Muscle layer of duodenum (tissue), 2 donors: Measurements from ENCODE around the gene LDLRAP1.

Source experiments
- H3K27ac ChIP-seq: one replicate; pipeline ENCODE4 v1.7.0; 2013; ENCODE audit warnings: mild to moderate bottlenecking, low read length
- H3K27me3 ChIP-seq: one replicate; pipeline ENCODE4 v1.7.0; 2013; ENCODE audit warnings: low read depth, mild to moderate bottlenecking, control low read depth, low read length
- H3K36me3 ChIP-seq, 2 donors: one replicate each; pipeline ENCODE4 v1.7.0; 2013; ENCODE audit warnings: low read length in 2 of 2, control low read depth in 1 of 2, mild to moderate bottlenecking in 1 of 2; ENCODE audit not compliant: insufficient read depth in 2 of 2, control insufficient read depth in 1 of 2
- H3K4me1 ChIP-seq, 2 donors: one replicate each; pipeline ENCODE4 v1.7.0; 2013; ENCODE audit warnings: low read length in 2 of 2, mild to moderate bottlenecking in 2 of 2, control low read depth in 1 of 2, moderate library complexity in 1 of 2; ENCODE audit not compliant: insufficient read depth in 2 of 2, control insufficient read depth in 1 of 2
- H3K4me3 ChIP-seq, 2 donors: one replicate each; pipeline ENCODE4 v1.7.0; 2013; ENCODE audit warnings: low read length in 2 of 2, low read depth in 1 of 2, mild to moderate bottlenecking in 1 of 2
- H3K9me3 ChIP-seq, 2 donors: one replicate each; pipeline ENCODE4 v1.7.0; 2013; ENCODE audit warnings: low read length in 2 of 2, control low read depth in 1 of 2, mild to moderate bottlenecking in 1 of 2; ENCODE audit not compliant: control insufficient read depth in 1 of 2
- donor health status: healthy.

The LDLRAP1 gene

GRCh38 chr1:25549273-25550154 is 6.1 kb downstream of the LDLRAP1 start:
- Histone ChIP-seq H3K36me3 (no peaks in the 10 kb centered on the region), H3K9me3 (no peaks in the 10 kb centered on the region), H3K27me3 (no peaks in the 10 kb centered on the region), H3K4me1 (peaks cover 11 to 39% of the 10 kb centered on the region in 2 donors), H3K4me3 (no peak overlapping the region), H3K27ac (peak overlapping the region; percentile 9)

DNA sequence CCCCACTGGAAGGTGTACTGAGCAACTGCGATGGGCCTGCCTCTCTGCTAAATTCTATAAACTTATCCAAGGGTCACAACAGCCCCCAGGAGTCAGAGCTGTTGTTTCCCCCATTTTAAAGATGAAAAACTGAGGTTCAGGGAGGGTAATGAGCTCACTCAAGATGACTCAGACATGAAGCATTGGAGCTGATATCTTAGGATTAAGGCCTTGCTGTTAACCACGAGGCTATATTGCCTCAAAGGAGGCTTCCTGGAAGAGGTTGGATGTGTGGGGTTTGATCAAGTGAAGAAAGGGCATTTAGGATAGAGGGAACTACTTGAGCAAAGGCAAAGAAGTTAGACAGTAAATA is 6.7 kb downstream of the LDLRAP1 start:
- Histone ChIP-seq H3K4me3 (no peak overlapping the region), H3K4me1 (peaks cover 7 to 33% of the 10 kb centered on the region in 2 donors), H3K9me3 (no peaks in the 10 kb centered on the region), H3K36me3 (no peaks in the 10 kb centered on the region), H3K27me3 (no peaks in the 10 kb centered on the region), H3K27ac (no peak overlapping the region)

DNA sequence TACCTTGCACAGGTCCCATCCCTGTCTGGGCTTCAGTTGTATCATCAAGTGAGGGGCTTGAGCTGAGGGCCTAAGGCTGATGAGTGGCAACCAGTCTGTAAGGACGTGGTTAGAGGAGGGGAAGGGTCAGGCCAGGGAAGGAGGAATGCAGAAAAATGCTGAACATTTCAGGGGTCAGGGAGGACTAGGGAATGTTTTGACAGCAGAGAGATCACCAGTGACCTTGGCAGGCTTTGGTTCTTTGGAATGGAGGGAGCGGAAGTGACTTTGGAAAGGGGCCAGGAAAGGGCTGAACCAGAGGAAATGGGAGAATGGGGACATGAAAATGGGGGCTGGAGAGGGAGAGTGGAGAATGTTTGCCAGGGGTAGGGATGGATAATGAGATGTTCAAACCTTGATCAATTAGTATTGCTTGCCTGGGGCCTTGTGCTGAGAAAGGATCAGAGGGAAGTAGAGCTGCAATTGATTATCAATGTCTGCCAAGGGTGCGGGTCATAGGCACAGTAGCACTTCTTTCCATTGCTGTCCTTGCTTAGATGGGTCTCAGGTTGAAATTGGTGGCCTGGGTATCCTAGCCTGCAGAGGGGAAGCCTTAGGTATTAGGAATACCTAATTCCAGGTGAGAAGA is 7.4 kb downstream of the LDLRAP1 start:
- H3K36me3 ChIP-seq, result no peaks in the 10 kb centered on the region
- no peaks in the 10 kb centered on the region for H3K9me3 ChIP-seq
- H3K4me3 ChIP-seq, result no peak overlapping the region
- no peak overlapping the region for H3K27ac ChIP-seq
- H3K4me1 ChIP-seq, result peaks cover 7 to 26% of the 10 kb centered on the region in 2 donors
- H3K27me3 ChIP-seq, result no peaks in the 10 kb centered on the region

DNA sequence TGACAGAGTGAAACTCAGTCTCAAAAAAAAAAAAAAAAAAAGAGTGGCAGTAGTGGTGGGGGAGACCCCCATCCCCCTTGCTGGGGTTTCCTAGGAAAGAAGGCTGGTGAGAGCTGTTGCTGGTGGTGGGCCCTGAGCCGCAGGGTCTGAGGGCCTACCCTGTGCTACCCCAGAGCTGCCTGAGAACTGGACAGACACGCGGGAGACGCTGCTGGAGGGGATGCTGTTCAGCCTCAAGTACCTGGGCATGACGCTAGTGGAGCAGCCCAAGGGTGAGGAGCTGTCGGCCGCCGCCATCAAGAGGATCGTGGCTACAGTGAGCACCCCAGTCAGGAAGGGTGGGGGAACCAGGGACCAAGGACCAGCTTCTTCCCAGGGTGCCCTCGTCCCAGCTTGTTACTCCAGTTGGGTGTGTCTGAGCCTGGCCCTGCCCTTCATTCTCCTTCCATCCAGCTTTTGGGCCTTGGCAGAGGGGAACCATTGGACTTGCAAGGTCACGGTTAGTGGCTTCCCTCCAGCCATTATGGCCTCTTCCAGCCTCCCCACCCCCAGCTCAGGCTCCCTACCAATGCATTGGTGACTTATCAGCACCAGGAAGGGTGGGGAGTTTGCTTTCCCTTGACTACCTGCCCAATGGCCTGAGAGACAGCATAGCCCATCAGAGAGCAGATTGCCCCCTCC is 10.5 kb downstream of the LDLRAP1 start:
- H3K36me3 ChIP-seq, result peaks cover 4 to 12% of the 10 kb centered on the region in 2 donors
- H3K9me3 ChIP-seq, result no peaks in the 10 kb centered on the region
- H3K4me3 ChIP-seq, result no peak overlapping the region
- peaks cover 12 to 33% of the 10 kb centered on the region in 2 donors for H3K4me1 ChIP-seq
- no peak overlapping the region for H3K27ac ChIP-seq
- no peaks in the 10 kb centered on the region for H3K27me3 ChIP-seq

GRCh38 chr1:25554430-25554780 is 11.0 kb downstream of the LDLRAP1 start:
- Histone ChIP-seq H3K27me3 (no peaks in the 10 kb centered on the region), H3K4me1 (peaks cover 7 to 28% of the 10 kb centered on the region in 2 donors), H3K27ac (no peak overlapping the region), H3K36me3 (peaks cover 6 to 15% of the 10 kb centered on the region in 2 donors), H3K9me3 (no peaks in the 10 kb centered on the region), H3K4me3 (no peak overlapping the region)

DNA sequence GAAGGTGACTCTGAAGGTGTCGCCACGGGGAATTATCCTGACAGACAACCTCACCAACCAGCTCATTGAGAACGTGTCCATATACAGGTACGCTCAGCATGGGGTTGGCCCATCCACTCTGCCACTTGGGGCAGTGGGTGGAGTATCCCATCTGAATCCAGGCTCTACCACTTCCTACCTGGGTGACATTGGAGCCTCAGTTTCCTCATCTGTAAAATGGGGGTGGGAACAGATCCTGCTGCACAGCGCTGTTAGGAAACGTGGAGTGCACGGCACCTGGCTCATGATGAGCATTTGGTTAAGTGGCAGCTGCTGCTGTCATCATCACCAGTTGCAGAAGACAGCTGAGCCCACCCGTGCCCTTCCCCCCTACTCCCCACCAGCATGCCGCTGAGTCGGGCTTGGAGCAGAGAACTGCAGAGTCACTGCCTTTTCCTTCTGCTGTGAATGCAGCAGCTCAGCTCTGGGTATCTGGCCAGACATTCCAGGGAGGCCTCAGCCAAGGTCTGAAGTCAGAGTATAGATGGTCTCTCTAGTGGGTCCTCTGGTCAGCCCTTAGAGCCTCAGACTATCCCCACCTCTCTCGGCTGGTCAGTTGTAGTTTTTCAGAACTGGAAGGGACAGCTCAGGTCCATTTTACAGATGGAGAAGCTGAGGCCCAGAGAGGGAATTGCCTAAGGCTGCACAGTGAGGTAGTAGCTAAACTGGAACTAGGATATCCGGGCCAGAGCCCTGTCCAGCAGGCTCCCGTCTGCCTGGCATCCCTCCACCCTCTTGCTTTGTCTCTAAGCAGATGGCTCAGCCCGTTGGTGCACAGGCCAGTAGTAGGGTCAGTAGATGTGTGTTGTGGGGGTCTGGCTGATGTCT is 11.7 kb downstream of the LDLRAP1 start:
- H3K4me1 ChIP-seq, result peaks cover 7 to 22% of the 10 kb centered on the region in 2 donors
- no peaks in the 10 kb centered on the region for H3K27me3 ChIP-seq
- H3K4me3 ChIP-seq, result no peak overlapping the region
- peaks cover 6 to 17% of the 10 kb centered on the region in 2 donors for H3K36me3 ChIP-seq
- no peaks in the 10 kb centered on the region for H3K9me3 ChIP-seq
- H3K27ac ChIP-seq, result no peak overlapping the region

GRCh38 chr1:25555753-25556092 is 12.3 kb downstream of the LDLRAP1 start:
- Histone ChIP-seq H3K4me1 (peaks cover 7 to 21% of the 10 kb centered on the region in 2 donors), H3K36me3 (peaks cover 6 to 22% of the 10 kb centered on the region in 2 donors), H3K27ac (no peak overlapping the region), H3K4me3 (no peak overlapping the region), H3K9me3 (no peaks in the 10 kb centered on the region), H3K27me3 (no peaks in the 10 kb centered on the region)

- no peak overlapping the region for H3K4me3 ChIP-seq
- peak overlapping the region; percentile 31 for H3K27ac ChIP-seq
- peaks cover 11 to 17% of the 10 kb centered on the region in 2 donors for H3K4me1 ChIP-seq
- H3K9me3 ChIP-seq, result no peaks in the 10 kb centered on the region
- no peaks in the 10 kb centered on the region for H3K27me3 ChIP-seq
- peaks cover 9 to 22% of the 10 kb centered on the region in 2 donors for H3K36me3 ChIP-seq
These were observed 12.8 kb downstream of the LDLRAP1 start for GRCh38 chr1:25556132-25556670.

- no peak overlapping the region for H3K27ac ChIP-seq
- H3K27me3 ChIP-seq, result no peaks in the 10 kb centered on the region
- no peaks in the 10 kb centered on the region for H3K9me3 ChIP-seq
- peaks cover 9 to 22% of the 10 kb centered on the region in 2 donors for H3K36me3 ChIP-seq
- H3K4me1 ChIP-seq, result peaks cover 14 to 23% of the 10 kb centered on the region in 2 donors
- H3K4me3 ChIP-seq, result no peak overlapping the region
These were observed 13.5 kb downstream of the LDLRAP1 start for GRCh38 chr1:25556791-25557476.

DNA sequence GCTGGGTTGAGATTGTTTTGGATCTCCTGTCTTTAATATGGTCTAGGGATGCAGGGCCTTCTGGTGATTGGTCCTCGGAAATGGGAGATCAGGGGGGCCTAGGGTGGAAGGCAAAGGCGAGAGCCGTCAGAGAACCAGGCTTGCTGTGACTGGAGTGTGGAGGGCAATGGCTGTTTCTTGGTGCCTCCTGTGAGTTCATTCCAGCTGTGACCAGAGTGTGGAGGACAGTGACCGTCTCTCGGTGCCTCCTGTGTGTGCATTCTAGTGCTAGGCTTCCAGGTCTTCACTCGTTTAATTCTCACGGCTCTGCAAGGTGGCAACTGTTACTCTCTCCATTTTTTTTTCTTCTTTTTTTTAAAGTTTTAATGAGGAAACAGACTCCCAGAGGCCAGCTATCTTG is 14.1 kb downstream of the LDLRAP1 start:
- peaks cover 9 to 22% of the 10 kb centered on the region in 2 donors for H3K36me3 ChIP-seq
- no peak overlapping the region for H3K4me3 ChIP-seq
- no peak overlapping the region for H3K27ac ChIP-seq

More for the DNA sequence above, 14.1 kb downstream of the LDLRAP1 start:
- no peaks in the 10 kb centered on the region for H3K9me3 ChIP-seq
- peaks cover 20 to 29% of the 10 kb centered on the region in 2 donors for H3K4me1 ChIP-seq
- no peaks in the 10 kb centered on the region for H3K27me3 ChIP-seq
